H1 (cell line): Measurements from ENCODE around the gene MELTF. TPM values are rescaled to one million over a fixed set of nuclear protein-coding genes. Genes with fewer than 3 reads are reported as not detected.

Source experiments
- CTCF ChIA-PET: fragments of 300-600 bp; sonication (Branson Sonifier 250); formaldehyde crosslinking; loops from one replicate; lab custom pipeline; 2021; ENCODE audit not compliant: partially characterized antibody; lab: Charles Lee
- POLR2A ChIA-PET: fragments of 300-600 bp; sonication (Branson Sonifier 250); formaldehyde crosslinking; loops from one replicate; lab custom pipeline; 2021; ENCODE audit warnings: inconsistent platforms; ENCODE audit not compliant: partially characterized antibody; lab: Charles Lee
- DNase-seq, 2 experiments: peaks; one replicate each; pipeline versions ENCODE4 v3.0.0 to v3.0.0-alpha.2; 2010 to 2022; ENCODE audit warnings: low spot score in 2 of 2, low read depth in 1 of 2, mixed read lengths in 1 of 2
- FAIRE-seq: peaks from 2 replicates; lab custom pipeline; 2011; peaks lifted over from hg19 to GRCh38; lab: Jason Lieb, UNC
- H2AFZ ChIP-seq: 2 replicates; pipeline ENCODE4 v1.8.1; 2012; ENCODE audit warnings: low read length, inconsistent platforms
- H2AK5ac ChIP-seq: 2 replicates; pipeline ENCODE4 v1.6.1; 2013; ENCODE audit warnings: low read depth, low read length
- H2BK120ac ChIP-seq: replicated peaks from 2 replicates; pipeline ENCODE3; 2013; ENCODE audit warnings: low read depth, low read length, inconsistent platforms
- H2BK12ac ChIP-seq: 2 replicates; pipeline ENCODE4 v1.6.1; 2013; ENCODE audit warnings: low read depth, low read length
- H2BK15ac ChIP-seq: 2 replicates; pipeline ENCODE4 v1.6.1; 2013; ENCODE audit warnings: low read length
- H2BK20ac ChIP-seq: 2 replicates; pipeline ENCODE4 v1.6.1; 2013; ENCODE audit warnings: low read length
- H2BK5ac ChIP-seq: 2 replicates; pipeline ENCODE4 v1.6.1; 2013; ENCODE audit warnings: low read depth, low read length
- H3K14ac ChIP-seq: 2 replicates; pipeline ENCODE4 v1.6.1; 2013; ENCODE audit warnings: inconsistent platforms; ENCODE audit not compliant: insufficient read length
- H3K18ac ChIP-seq: 2 replicates; pipeline ENCODE4 v1.6.1; 2013; ENCODE audit warnings: low read length; ENCODE audit errors: extremely low read depth
- H3K23ac ChIP-seq: 2 replicates; pipeline ENCODE4 v1.6.1; 2013; ENCODE audit warnings: inconsistent platforms; ENCODE audit not compliant: insufficient read length
- H3K23me2 ChIP-seq: 2 replicates; pipeline ENCODE4 v1.6.1; 2013; ENCODE audit warnings: low read depth, low read length
- H3K27ac ChIP-seq: 2 replicates; pipeline ENCODE4 v1.6.1; 2011; ENCODE audit warnings: low read depth, low read length, inconsistent platforms
- H3K27me3 ChIP-seq, 4 experiments: replicated peaks in 1 of 4; 1 replicate in 1 of 4; 2 replicates in 3 of 4; pipeline versions ENCODE4 v1.6.1 to v1.8.1; 2011 to 2013; ENCODE audit warnings: low read length in 3 of 4, mild to moderate bottlenecking in 3 of 4, inconsistent platforms in 2 of 4, mixed read lengths in 2 of 4, moderate library complexity in 1 of 4; ENCODE audit not compliant: control insufficient read depth in 3 of 4, insufficient read depth in 3 of 4; ENCODE audit errors: extremely low read depth in 1 of 4
- H3K36me3 ChIP-seq, 4 experiments: 2 replicates each; pipeline versions ENCODE4 v1.6.1 to v1.8.1; 2011 to 2013; ENCODE audit warnings: mild to moderate bottlenecking in 4 of 4, low read length in 3 of 4, moderate library complexity in 2 of 4, control low read depth in 1 of 4, inconsistent platforms in 1 of 4; ENCODE audit not compliant: insufficient read depth in 4 of 4, control insufficient read depth in 2 of 4
- H3K4ac ChIP-seq: replicated peaks from 2 replicates; pipeline ENCODE3; 2013; ENCODE audit warnings: low read length, low read depth, mixed read lengths, inconsistent platforms; ENCODE audit not compliant: insufficient read length
- H3K4me1 ChIP-seq, 4 experiments: replicated peaks in 1 of 4; 1 replicate in 1 of 4; 2 replicates in 3 of 4; pipeline versions ENCODE4 v1.6.1 to v1.8.1; 2011 to 2013; ENCODE audit warnings: low read length in 3 of 4, inconsistent platforms in 2 of 4, mixed read lengths in 1 of 4; ENCODE audit not compliant: insufficient read depth in 4 of 4, control insufficient read depth in 3 of 4
- H3K4me2 ChIP-seq, 2 experiments: 2 replicates each; pipeline versions ENCODE4 v1.6.1 to v1.8.1; 2011 to 2013; ENCODE audit warnings: low read depth in 2 of 2, low read length in 2 of 2, control low read depth in 1 of 2, inconsistent platforms in 1 of 2, mild to moderate bottlenecking in 1 of 2; ENCODE audit not compliant: insufficient read depth in 1 of 2
- H3K4me3 ChIP-seq, 4 experiments: fragments of 200-600, 300-600 bp in 1 of 4; sonication (generic), shearing (Covaris generic), sonication (Bioruptor Twin) in 1 of 4; 2 replicates each; pipeline versions ENCODE4 v1.5.1 to v1.8.1; 2011 to 2016; ENCODE audit warnings: low read length in 4 of 4, low read depth in 3 of 4, control low read depth in 2 of 4, inconsistent platforms in 2 of 4, mild to moderate bottlenecking in 2 of 4, mixed read lengths in 1 of 4, moderate library complexity in 1 of 4; ENCODE audit not compliant: insufficient read depth in 2 of 4; ENCODE audit errors: extremely low read depth in 1 of 4
- H3K56ac ChIP-seq: replicated peaks from 2 replicates; pipeline ENCODE3; 2013; ENCODE audit warnings: low read depth, mild to moderate bottlenecking, mixed read lengths, low read length, inconsistent platforms; ENCODE audit not compliant: insufficient read length
- H3K79me1 ChIP-seq: 2 replicates; pipeline ENCODE4 v1.6.1; 2013; ENCODE audit warnings: low read depth, low read length, control low read depth
- H3K79me2 ChIP-seq, 2 experiments: 2 replicates each; pipeline versions ENCODE4 v1.6.1 to v1.8.1; 2012 to 2013; ENCODE audit warnings: low read length in 2 of 2, mild to moderate bottlenecking in 2 of 2, inconsistent platforms in 1 of 2; ENCODE audit not compliant: insufficient read depth in 2 of 2, control insufficient read depth in 1 of 2
- H3K9ac ChIP-seq, 4 experiments: replicated peaks in 1 of 4; 1 replicate in 1 of 4; 2 replicates in 3 of 4; pipeline versions ENCODE4 v1.6.1 to v1.8.1; 2011 to 2013; ENCODE audit warnings: low read depth in 3 of 4, low read length in 3 of 4, control low read depth in 2 of 4, mild to moderate bottlenecking in 2 of 4, moderate library complexity in 2 of 4, inconsistent platforms in 1 of 4; ENCODE audit errors: extremely low read depth in 1 of 4
- H3K9me3 ChIP-seq, 2 experiments: 2 replicates each; pipeline versions ENCODE4 v1.6.1 to v1.8.1; 2012 to 2013; ENCODE audit warnings: mild to moderate bottlenecking in 2 of 2, moderate library complexity in 2 of 2, control low read depth in 1 of 2, inconsistent platforms in 1 of 2, low read depth in 1 of 2, low read length in 1 of 2, mixed read lengths in 1 of 2; ENCODE audit not compliant: insufficient read depth in 2 of 2
- H4K20me1 ChIP-seq, 2 experiments: replicated peaks in 1 of 2; 2 replicates each; pipeline versions ENCODE3 to v1.8.1; 2011 to 2013; ENCODE audit warnings: inconsistent platforms in 2 of 2, low read length in 2 of 2, mild to moderate bottlenecking in 1 of 2; ENCODE audit not compliant: insufficient read depth in 2 of 2, control insufficient read depth in 1 of 2
- H4K5ac ChIP-seq: 2 replicates; pipeline ENCODE4 v1.6.1; 2013; ENCODE audit warnings: low read length, low read depth, mixed read lengths, inconsistent platforms; ENCODE audit not compliant: insufficient read length
- H4K8ac ChIP-seq: 2 replicates; pipeline ENCODE4 v1.8.0; 2013; ENCODE audit warnings: mild to moderate bottlenecking, moderate library complexity, low read length, inconsistent platforms; ENCODE audit not compliant: insufficient read depth; ENCODE audit errors: extremely low read depth
- H4K91ac ChIP-seq: replicated peaks from 2 replicates; pipeline ENCODE3; 2013; ENCODE audit warnings: low read length, mixed read lengths, inconsistent platforms; ENCODE audit not compliant: insufficient read length
- MAFK ChIP-seq: IDR thresholded peaks from 2 replicates; pipeline ENCODE4 v1.6.1; 2012; ENCODE audit warnings: low read depth, mild to moderate bottlenecking, improper control_type of control experiment, low read length
- PHF8 ChIP-seq: fragments of 200-600 bp; sonication (generic); conservative IDR thresholded peaks from 2 replicates; pipeline ENCODE4 v1.7.1; 2012; ENCODE audit warnings: low read depth, mild to moderate bottlenecking, inconsistent platforms, low read length, moderate library complexity
- POU5F1 ChIP-seq: IDR thresholded peaks from 2 replicates; pipeline ENCODE4 v1.6.1; 2011; ENCODE audit warnings: low read depth, mild to moderate bottlenecking, low read length, moderate library complexity
- RFX5 ChIP-seq: IDR thresholded peaks from 2 replicates; pipeline ENCODE4 v1.6.1; 2011; ENCODE audit warnings: low read depth, low read length, improper control_type of control experiment, borderline replicate concordance
- RXRA ChIP-seq: IDR thresholded peaks from 2 replicates; pipeline ENCODE4 v1.6.1; 2011; ENCODE audit warnings: low read depth, mild to moderate bottlenecking, low read length, moderate library complexity; ENCODE audit not compliant: insufficient read depth
- SIN3A ChIP-seq, 2 experiments: IDR thresholded peaks in 1 of 2; conservative IDR thresholded peaks in 1 of 2; 2 replicates each; pipeline ENCODE4 v1.6.1; 2011 to 2012; ENCODE audit warnings: low read length in 2 of 2, improper control_type of control experiment in 1 of 2, low read depth in 1 of 2, mild to moderate bottlenecking in 1 of 2
- SUZ12 ChIP-seq: fragments of 200-600 bp; sonication (generic); IDR thresholded peaks from 2 replicates; pipeline ENCODE4 v1.6.1; 2012; ENCODE audit warnings: mild to moderate bottlenecking, inconsistent platforms, low read length, moderate library complexity, mixed read lengths
- YY1 ChIP-seq: IDR thresholded peaks from 2 replicates; pipeline ENCODE4 v1.6.1; 2011; ENCODE audit warnings: low read depth, mild to moderate bottlenecking, low read length
- WGBS, 2 experiments: shearing (Covaris generic) in 1 of 2; methylation state at CpG; one replicate each; pipeline versions ENCODE4 v1.1.6 to v1.1.7; 2013 to 2015; ENCODE audit warnings: low lambda C conversion rate in 2 of 2, mixed read lengths in 2 of 2, inconsistent platforms in 1 of 2, low coverage in 1 of 2, missing lambda C conversion rate in 1 of 2; ENCODE audit not compliant: insufficient replicate concordance in 2 of 2, insufficient coverage in 1 of 2, insufficient read length in 1 of 2; ENCODE audit errors: extremely low coverage in 1 of 2, missing lambda C conversion rate in 1 of 2; 5-methylcytosine and 5-hydroxymethylcytosine counted together
- polyA plus RNA-seq, 7 experiments: library from polyadenylated mRNA; depleted of rRNA in 3 of 7; stranded (reverse) in 5 of 7; unstranded in 2 of 7; fragments of >200 nt in 5 of 7; fragments of 200-250 nt in 2 of 7; gene quantifications; 1 replicate in 5 of 7; 2 replicates in 1 of 7; 4 replicates in 1 of 7; pipeline versions ENCODE4 v1.2.1 to v1.2.3, GENCODE V29; 2011 to 2013; ENCODE audit warnings: missing spikeins in 2 of 7, mixed read lengths in 2 of 7
- total RNA-seq: library from RNA; stranded (reverse); fragmentation: NEBNext Ultra II Directional; extraction: Animal tissue kit (Norgen Biotek cat#: 25700); gene quantifications from 2 replicates; pipeline ENCODE4 v1.2.1, GENCODE V29; 2021

MELTF gene
- total and polyA plus RNA-seq, 2 of the 8 experiments (the other 6 are each of a cell fraction or from before 2014, with no cell fraction given): 1.7 to 3.5 TPM

GRCh38 chr3:196992461-196993065 lies 37.1 kb downstream of the MELTF start:
- Histone ChIP-seq H3K27me3 (no peaks in the 10 kb centered on the region), H2BK120ac (no peak overlapping the region), H2BK20ac (no peak overlapping the region), H3K56ac (no peak overlapping the region), H3K4me3 (no peak overlapping the region), H3K4me2 (no peak overlapping the region), H3K79me1 (no peaks in the 10 kb centered on the region), H3K14ac (no peak overlapping the region), H3K18ac (no peak overlapping the region), H3K23ac (no peak overlapping the region), H4K5ac (no peak overlapping the region), H3K79me2 (no peaks in the 10 kb centered on the region), H2BK15ac (no peak overlapping the region), H4K91ac (no peak overlapping the region), H2BK12ac (no peak overlapping the region), H3K9ac (no peak overlapping the region), H2AFZ (no peak overlapping the region), H3K23me2 (peaks cover 5% of the 10 kb centered on the region; the same call in 1 of the 2 replicates), H2AK5ac (no peak overlapping the region), H4K20me1 (peaks cover 0 to 5% of the 10 kb centered on the region in 2 experiments), H2BK5ac (no peak overlapping the region), H3K4me1 (peaks cover 0 to 6% (median 2%) of the 10 kb centered on the region in 4 experiments; a peak in 3 of 7 replicates), H4K8ac (no peak overlapping the region), H3K36me3 (no peaks in the 10 kb centered on the region), H3K9me3 (no peaks in the 10 kb centered on the region), H3K4ac (no peak overlapping the region), H3K27ac (no peak overlapping the region)
- 96% methylated on average over 17 of the region's 17 CpGs; no CpG with 5 or more reads in 1 of the 2 experiments for WGBS, 2 experiments
- POLR2A ChIA-PET: interaction anchor here (1.3 kb wide), 1 partner anchor 15 kb away, joined by 3 read pairs; no protein-coding TSS in a partner anchor
- TF ChIP-seq RFX5 (no peak), POU5F1 (no peak), SIN3A (conservative IDR thresholded peaks at IDR 0.05 in 1 of 2, IDR thresholded peaks at IDR 0.05 in 1 of 2; ENCODE audit: low read depth in 1 of 2, low read length in 2 of 2) (no peak), MAFK (no peak), PHF8 (no peak), YY1 (no peak), SUZ12 (no peak), RXRA (no peak)
- FAIRE-seq (no peak), DNase-seq (no peak)
- CTCF ChIA-PET: interaction anchor here (0.6 to 2.2 kb wide), 6 partner anchors 9 to 196 kb away, joined by 3 to 9 read pairs (median 4); partner anchors contain the start of gene MELTF
